Neutrophil (primary cell): ENCODE measurements around the gene TMEM269.

Source experiments
- H3K27ac ChIP-seq: fragments of 200-600 bp; sonication (generic); 2 replicates; pipeline ENCODE4 v1.5.1; 2016; ENCODE audit warnings: mild to moderate bottlenecking, moderate library complexity
- H3K27me3 ChIP-seq: fragments of 200-600 bp; sonication (generic); 2 replicates; pipeline ENCODE4 v1.6.0; 2016; ENCODE audit warnings: mild to moderate bottlenecking
- H3K36me3 ChIP-seq: fragments of 200-600 bp; sonication (generic); 2 replicates; pipeline ENCODE4 v1.5.1; 2017
- H3K4me1 ChIP-seq, 2 experiments: fragments of 200-600 bp in 1 of 2; sonication (generic) in 1 of 2; 1 replicate in 1 of 2; 2 replicates in 1 of 2; pipeline versions ENCODE4 v1.5.1 to v1.6.1; 2013 to 2016; ENCODE audit warnings: low read depth in 1 of 2, low read length in 1 of 2, mild to moderate bottlenecking in 1 of 2, moderate library complexity in 1 of 2; ENCODE audit not compliant: control insufficient read depth in 1 of 2, insufficient read depth in 1 of 2
- H3K4me3 ChIP-seq, 2 experiments: fragments of 200-600 bp in 1 of 2; sonication (generic) in 1 of 2; 1 replicate in 1 of 2; 2 replicates in 1 of 2; pipeline ENCODE4 v1.5.1; 2013 to 2016; ENCODE audit warnings: low read depth in 1 of 2, low read length in 1 of 2, mild to moderate bottlenecking in 1 of 2, moderate library complexity in 1 of 2
- H3K9me3 ChIP-seq: fragments of 200-600 bp; sonication (generic); 2 replicates; pipeline ENCODE4 v1.5.1; 2016
- TF ChIP-seq, protein P1 (sequence below): fragments of 200-600 bp; sonication (generic); IDR thresholded peaks from 2 replicates; pipeline ENCODE4 v1.5.1; 2016; ENCODE audit warnings: antibody characterized with exemption

TMEM269 gene

DNA sequence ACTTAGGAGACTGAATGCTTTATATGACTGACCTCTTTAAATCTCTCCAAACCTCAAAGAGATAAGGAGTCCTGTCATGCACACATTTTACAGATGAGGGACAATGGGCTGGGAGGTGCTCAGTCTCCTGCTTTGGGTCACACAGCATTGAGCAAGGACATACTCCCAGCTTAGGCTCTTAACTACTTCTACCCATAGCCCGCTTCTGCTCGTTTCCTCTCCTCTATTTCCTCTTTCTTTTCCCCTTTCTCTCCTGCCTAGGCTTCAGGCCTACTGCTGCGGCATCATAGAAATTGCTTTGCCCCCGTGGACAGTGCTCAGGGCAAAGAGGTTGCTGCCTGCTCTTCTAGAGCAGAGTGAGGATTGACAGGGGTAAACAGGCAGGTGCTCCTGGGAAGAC lies 49.2 kb downstream of the TMEM269 start:
- H3K4me3 ChIP-seq = no peak overlapping the region
- peaks cover 51% of the 10 kb centered on the region for H3K36me3 ChIP-seq
- H3K4me1 ChIP-seq = no peaks in the 10 kb centered on the region
- H3K27ac ChIP-seq = no peak overlapping the region
- TF ChIP-seq, protein P1, sequence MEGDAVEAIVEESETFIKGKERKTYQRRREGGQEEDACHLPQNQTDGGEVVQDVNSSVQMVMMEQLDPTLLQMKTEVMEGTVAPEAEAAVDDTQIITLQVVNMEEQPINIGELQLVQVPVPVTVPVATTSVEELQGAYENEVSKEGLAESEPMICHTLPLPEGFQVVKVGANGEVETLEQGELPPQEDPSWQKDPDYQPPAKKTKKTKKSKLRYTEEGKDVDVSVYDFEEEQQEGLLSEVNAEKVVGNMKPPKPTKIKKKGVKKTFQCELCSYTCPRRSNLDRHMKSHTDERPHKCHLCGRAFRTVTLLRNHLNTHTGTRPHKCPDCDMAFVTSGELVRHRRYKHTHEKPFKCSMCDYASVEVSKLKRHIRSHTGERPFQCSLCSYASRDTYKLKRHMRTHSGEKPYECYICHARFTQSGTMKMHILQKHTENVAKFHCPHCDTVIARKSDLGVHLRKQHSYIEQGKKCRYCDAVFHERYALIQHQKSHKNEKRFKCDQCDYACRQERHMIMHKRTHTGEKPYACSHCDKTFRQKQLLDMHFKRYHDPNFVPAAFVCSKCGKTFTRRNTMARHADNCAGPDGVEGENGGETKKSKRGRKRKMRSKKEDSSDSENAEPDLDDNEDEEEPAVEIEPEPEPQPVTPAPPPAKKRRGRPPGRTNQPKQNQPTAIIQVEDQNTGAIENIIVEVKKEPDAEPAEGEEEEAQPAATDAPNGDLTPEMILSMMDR = no peak
- no peaks in the 10 kb centered on the region for H3K9me3 ChIP-seq
- no peaks in the 10 kb centered on the region for H3K27me3 ChIP-seq

DNA sequence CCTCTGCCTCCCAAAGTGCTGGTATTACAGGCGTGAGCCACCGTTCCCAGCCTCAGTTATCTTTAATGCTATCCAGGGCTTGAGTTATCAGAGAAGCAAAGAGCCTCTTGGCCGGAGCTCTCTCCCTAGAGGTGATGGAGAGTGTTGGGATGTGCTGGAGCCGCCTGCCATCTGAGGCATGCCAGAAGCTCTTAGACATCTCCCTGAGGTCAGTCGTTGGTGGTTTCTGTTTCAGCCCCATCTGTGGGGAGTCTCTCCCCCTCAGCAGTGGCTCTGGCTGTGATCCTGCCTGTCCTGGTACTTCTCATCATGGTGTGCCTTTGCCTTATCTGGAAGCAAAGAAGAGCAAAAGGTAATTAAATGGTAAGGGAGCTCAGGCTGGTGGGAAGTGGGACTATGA lies 50.0 kb downstream of the TMEM269 start:
- Histone ChIP-seq H3K27ac (no peak overlapping the region), H3K4me3 (no peak overlapping the region), H3K9me3 (no peaks in the 10 kb centered on the region), H3K4me1 (no peaks in the 10 kb centered on the region), H3K27me3 (no peaks in the 10 kb centered on the region), H3K36me3 (peaks cover 46% of the 10 kb centered on the region)
- TF ChIP-seq, protein P1 = no peak

DNA sequence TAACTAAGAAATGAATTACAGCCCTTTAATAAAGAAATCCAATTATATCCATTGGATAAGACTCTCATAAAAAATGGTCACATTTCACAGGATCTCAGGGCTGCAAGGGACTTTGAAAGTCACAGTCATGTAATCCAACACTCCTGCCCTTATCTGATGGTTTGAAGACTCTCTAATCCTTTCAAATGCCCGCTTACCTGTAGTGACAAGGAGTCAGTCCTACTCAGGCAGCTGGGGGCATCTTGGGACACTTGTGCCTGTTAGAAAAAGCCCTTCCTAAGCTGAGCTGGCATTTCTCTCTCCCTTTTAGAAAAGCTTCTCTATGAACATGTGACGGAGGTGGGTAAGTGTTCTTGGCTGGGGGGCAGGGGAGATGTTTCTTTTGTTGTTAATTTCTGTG lies 50.6 kb downstream of the TMEM269 start:
- Histone ChIP-seq H3K4me1 (no peaks in the 10 kb centered on the region), H3K4me3 (no peak overlapping the region), H3K36me3 (peaks cover 40% of the 10 kb centered on the region), H3K27me3 (no peaks in the 10 kb centered on the region), H3K27ac (no peak overlapping the region), H3K9me3 (no peaks in the 10 kb centered on the region)
- TF ChIP-seq, protein P1 = no peak

DNA sequence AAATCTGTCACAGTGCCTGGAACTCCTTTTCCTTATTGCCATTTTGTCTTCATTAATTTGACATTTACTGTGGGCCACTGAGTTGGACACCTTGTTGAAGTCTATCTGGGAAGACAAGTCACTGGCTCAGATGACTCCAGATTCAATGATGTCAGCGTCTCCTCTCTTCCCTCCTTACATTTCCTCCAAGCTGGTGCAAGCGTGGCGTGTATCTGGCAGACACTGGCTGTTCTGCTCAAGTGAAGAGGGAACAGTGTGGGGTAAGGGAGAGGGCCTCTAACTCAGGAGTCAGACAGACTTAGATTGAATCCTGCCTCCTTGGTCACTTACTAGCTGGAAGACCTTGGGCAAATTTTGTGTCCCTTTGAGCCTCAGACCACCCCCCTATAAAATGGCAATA lies 52.9 kb downstream of the TMEM269 start:
- Histone ChIP-seq H3K4me1 (no peaks in the 10 kb centered on the region), H3K4me3 (no peak overlapping the region), H3K9me3 (no peaks in the 10 kb centered on the region), H3K27me3 (no peaks in the 10 kb centered on the region), H3K36me3 (peaks cover 51% of the 10 kb centered on the region), H3K27ac (no peak overlapping the region)
- TF ChIP-seq, protein P1 = no peak

DNA sequence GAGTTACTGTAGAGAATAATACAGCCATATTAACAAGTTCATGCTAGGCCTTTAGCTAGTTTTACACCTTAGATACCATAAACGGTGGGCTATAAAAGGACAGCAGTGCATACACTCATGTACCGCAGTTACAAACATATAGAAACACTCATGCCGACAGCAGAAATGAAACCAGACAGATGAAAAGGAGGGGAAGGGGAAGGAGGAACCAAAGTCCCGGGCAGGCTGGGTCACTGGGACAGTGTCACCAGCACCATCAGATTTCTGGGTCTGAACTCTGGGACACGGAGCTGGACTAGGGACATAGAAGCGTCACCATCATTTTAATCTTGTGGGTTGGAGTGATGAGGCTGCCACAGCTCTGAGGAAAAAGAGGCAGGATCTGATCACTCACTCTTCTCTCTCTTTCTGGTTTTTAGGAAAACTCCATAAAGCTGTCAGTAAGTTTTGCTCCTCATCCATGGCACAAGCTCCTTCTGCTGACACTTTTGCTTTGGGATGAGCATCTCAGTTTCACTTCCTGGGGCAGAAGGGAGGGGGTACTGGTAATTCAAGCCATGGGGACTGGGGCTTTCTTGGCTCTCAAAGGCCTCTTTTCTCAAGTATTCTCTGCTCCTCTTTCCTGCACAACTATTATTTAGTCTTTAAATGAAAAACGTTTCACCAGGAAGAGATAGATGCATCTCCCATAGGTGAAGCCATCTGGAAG lies 53.8 kb downstream of the TMEM269 start:
- Histone ChIP-seq H3K4me3 (no peak overlapping the region), H3K27ac (no peak overlapping the region), H3K27me3 (no peaks in the 10 kb centered on the region), H3K36me3 (peaks cover 60% of the 10 kb centered on the region), H3K9me3 (no peaks in the 10 kb centered on the region), H3K4me1 (no peaks in the 10 kb centered on the region)
- TF ChIP-seq, protein P1 = no peak
